Erythroblast (primary cell): ENCODE measurements around the gene SLC6A17.
A peak's percentile ranks its signal among the peaks of the same experiment; 100 is the strongest.

Source experiments
- DNase-seq, 2 experiments: peaks; one replicate each; lab custom pipeline; 2025; lab: John Stamatoyannopoulos, UW
- GATA1 ChIP-seq: IDR thresholded peaks from 2 replicates; pipeline ENCODE4 v1.6.1; 2011; ENCODE audit warnings: low read depth, mild to moderate bottlenecking, control low read depth, low read length, moderate library complexity
- POLR2A ChIP-seq: IDR thresholded peaks from 2 replicates; pipeline ENCODE4 v1.6.1; 2011; ENCODE audit warnings: mild to moderate bottlenecking, low read length

Gene SLC6A17

GRCh38 chr1:110123224-110123623, 27.1 kb upstream of the SLC6A17 start:
- DNase-seq: no peak

GRCh38 chr1:110125810-110126209, 24.5 kb upstream of the SLC6A17 start:
- TF ChIP-seq POLR2A: no peak
- TF ChIP-seq GATA1: no peak
- no peak for DNase-seq

More at GRCh38 chr1:110123224-110123623, 27.1 kb upstream of the SLC6A17 start:
- no peak for TF ChIP-seq POLR2A
- no peak for TF ChIP-seq GATA1

GRCh38 chr1:110130113-110130591, 20.1 kb upstream of the SLC6A17 start:
- no peak for DNase-seq
- no peak for TF ChIP-seq GATA1
- TF ChIP-seq POLR2A: no peak

- TF ChIP-seq POLR2A: no peak
- no peak for TF ChIP-seq GATA1
- no peak for DNase-seq
Measured at GRCh38 chr1:110130989-110131388, 19.3 kb upstream of the SLC6A17 start.

- TF ChIP-seq GATA1 (no peak), POLR2A (no peak)
- no peak for DNase-seq
Measured at GRCh38 chr1:110132682-110133081, 17.6 kb upstream of the SLC6A17 start.

- DNase-seq: no peak
- TF ChIP-seq POLR2A (no peak), GATA1 (no peak)
Measured at GRCh38 chr1:110133436-110133835, 16.9 kb upstream of the SLC6A17 start.

GRCh38 chr1:110134050-110134595, 16.2 kb upstream of the SLC6A17 start:
- DNase-seq: no peak
- TF ChIP-seq POLR2A (no peak), GATA1 (no peak)

- TF ChIP-seq GATA1: no peak
- TF ChIP-seq POLR2A: no peak
- no peak for DNase-seq
Measured at GRCh38 chr1:110135246-110135645, 15.0 kb upstream of the SLC6A17 start.

- TF ChIP-seq POLR2A (no peak), GATA1 (no peak)
- no peak for DNase-seq
Measured at GRCh38 chr1:110135666-110136065, 14.6 kb upstream of the SLC6A17 start.

GRCh38 chr1:110136911-110137310, 13.4 kb upstream of the SLC6A17 start:
- DNase-seq: no peak
- TF ChIP-seq POLR2A (no peak), GATA1 (no peak)

GRCh38 chr1:110138956-110139355, 11.3 kb upstream of the SLC6A17 start:
- DNase-seq: no peak
- TF ChIP-seq GATA1: no peak
- TF ChIP-seq POLR2A: no peak

- TF ChIP-seq POLR2A: no peak
- no peak for TF ChIP-seq GATA1
- no peak for DNase-seq
Measured at GRCh38 chr1:110144366-110144765, 5.9 kb upstream of the SLC6A17 start.

GRCh38 chr1:110148961-110149360, 1.3 kb upstream of the SLC6A17 start:
- peak in 1 of 2 experiments; percentile 7 for DNase-seq

GRCh38 chr1:110151175-110151669, 928 bp downstream of the SLC6A17 start:
- TF ChIP-seq GATA1 (no peak), POLR2A (no peak)

More at GRCh38 chr1:110148961-110149360, 1.3 kb upstream of the SLC6A17 start:
- TF ChIP-seq POLR2A (no peak), GATA1 (no peak)

GRCh38 chr1:110152133-110152785, 2.0 kb downstream of the SLC6A17 start:
- DNase-seq: no peak
- TF ChIP-seq GATA1: no peak
- TF ChIP-seq POLR2A: no peak

More at GRCh38 chr1:110151175-110151669, 928 bp downstream of the SLC6A17 start:
- no peak for DNase-seq
